Astrocyte of the hippocampus (primary cell): ENCODE data around the gene NFE2L2.
"Not testable (repeated sequence)": the region's sequence is repeated elsewhere in the genome, so short reads cannot be mapped to it uniquely, and the experiment has no call there.

ENCODE experiments used
- DNase-seq: peaks from one replicate; pipeline ENCODE4 v3.0.0; 2011; ENCODE audit warnings: low read depth, low spot score

Gene NFE2L2

GRCh38 chr2:177257471-177257870, 7.1 kb downstream of the NFE2L2 start:
- DNase-seq: no peak

DNA sequence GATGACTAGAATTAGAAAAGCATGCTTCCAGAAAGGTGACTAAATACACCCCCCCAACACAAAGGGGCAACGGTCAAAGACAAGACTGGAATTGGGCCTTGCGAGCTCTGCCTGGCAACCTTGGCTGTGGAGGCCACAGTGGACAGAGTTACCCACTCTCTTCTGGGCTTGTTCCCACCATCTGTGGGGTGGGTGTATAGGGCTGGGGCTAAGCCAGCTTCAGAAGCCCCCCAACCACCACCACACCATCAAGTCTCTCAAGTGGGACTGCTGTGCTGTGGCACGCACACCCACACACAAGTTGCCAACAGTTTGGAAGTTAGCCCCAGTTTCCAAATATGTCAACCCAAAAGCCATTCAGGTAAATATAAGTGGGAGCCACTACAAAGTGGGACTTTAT, 7.8 kb downstream of the NFE2L2 start:
- DNase-seq: no peak

GRCh38 chr2:177256026-177256425, 8.5 kb downstream of the NFE2L2 start:
- no peak for DNase-seq

GRCh38 chr2:177255227-177255601, 9.3 kb downstream of the NFE2L2 start:
- DNase-seq: no peak

- DNase-seq: no peak
Measured at GRCh38 chr2:177254433-177255226, 9.9 kb downstream of the NFE2L2 start.

DNA sequence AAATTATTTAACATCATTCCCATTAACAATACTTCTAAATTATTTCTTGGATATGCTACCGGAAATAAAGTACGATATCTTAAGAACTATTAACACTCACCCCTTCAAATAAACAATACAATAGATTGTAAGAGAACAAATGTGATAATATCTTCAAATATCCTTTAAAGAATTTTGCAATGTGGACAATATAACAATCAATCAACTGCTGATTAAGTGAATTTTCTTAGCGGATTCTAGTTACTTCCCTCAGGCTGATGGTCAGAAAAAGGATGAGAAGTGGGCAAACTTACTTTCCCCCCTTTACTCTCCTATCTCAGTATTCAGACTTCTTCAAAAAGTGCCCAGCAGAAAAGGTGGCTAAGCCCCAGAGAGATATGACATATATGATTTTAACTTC, 10.8 kb downstream of the NFE2L2 start:
- DNase-seq: no peak

- no peak for DNase-seq
Measured at GRCh38 chr2:177252808-177253531, 11.6 kb downstream of the NFE2L2 start.

- no peak for DNase-seq
Measured at GRCh38 chr2:177251165-177251542, 13.4 kb downstream of the NFE2L2 start.

GRCh38 chr2:177250461-177250860, 14.1 kb downstream of the NFE2L2 start:
- DNase-seq: no peak

DNA sequence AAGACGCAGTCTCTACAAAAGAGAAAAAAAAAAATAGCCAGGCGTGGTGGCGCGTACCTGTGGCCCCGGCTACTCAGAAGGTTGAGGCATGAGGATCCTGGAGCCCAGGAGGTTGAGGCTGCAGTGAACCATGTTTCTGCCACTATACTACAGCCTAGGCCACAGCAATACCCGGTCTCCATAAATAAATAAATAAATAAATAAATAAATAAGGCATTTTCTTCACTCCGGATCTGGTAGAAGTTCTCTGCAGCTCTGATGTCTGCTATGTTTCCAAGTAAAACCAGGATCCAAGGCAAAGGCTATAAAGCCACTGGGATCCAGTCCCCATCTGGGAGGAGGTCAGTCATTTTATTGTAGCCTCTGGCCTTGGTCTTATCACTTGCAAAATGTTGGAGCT, 15.5 kb downstream of the NFE2L2 start:
- DNase-seq: no peak

GRCh38 chr2:177247693-177248262, 16.7 kb downstream of the NFE2L2 start:
- no peak for DNase-seq

DNA sequence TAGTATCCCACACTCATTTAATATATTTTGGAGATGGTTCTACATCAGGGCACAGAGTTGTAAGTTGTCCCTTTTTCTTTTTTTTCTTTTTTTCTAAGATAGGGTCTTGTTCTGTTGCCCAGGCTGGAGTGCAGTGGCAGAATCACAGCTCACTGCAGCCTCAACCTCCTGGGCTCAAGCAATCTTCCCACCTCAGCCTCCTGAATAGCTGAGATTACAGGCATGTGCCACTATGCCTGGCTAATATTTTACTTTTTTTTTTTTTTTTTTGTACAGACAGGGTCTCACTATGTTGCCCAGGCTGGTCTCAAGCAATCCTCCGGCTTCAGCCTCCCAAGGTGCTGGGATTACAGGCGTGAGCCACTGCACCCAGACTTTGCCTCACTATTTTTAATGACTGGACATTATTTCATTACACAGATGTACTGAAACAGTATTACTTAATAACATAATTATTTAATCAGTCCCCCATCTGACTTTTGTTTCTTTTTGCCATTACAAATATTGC, 17.9 kb downstream of the NFE2L2 start:
- not testable (repeated sequence) for DNase-seq

DNA sequence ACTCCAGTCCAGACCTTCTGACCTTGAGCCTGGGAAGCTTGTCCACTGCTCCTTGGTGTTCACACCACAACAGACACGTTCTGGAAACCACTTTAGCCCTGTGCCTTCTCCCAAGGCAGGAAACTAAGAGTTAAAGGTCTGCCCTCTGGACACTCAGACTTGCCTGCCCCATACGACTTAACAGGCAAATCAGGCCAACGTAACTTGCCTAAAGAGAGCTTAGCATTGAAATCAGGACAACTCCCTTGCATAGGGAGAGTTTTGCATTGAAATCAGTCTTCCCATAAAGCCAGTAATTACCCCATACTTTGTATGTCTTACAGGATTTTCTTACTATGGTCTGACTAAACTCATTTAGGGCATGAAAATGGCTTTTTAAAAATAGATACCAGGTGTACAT, 18.5 kb downstream of the NFE2L2 start:
- no peak for DNase-seq

GRCh38 chr2:177245010-177245422, 19.5 kb downstream of the NFE2L2 start:
- peak; percentile 89 for DNase-seq

- DNase-seq: no peak
Measured at GRCh38 chr2:177244244-177244771, 20.2 kb downstream of the NFE2L2 start.

GRCh38 chr2:177243476-177243875, 21.1 kb downstream of the NFE2L2 start:
- no peak for DNase-seq

DNA sequence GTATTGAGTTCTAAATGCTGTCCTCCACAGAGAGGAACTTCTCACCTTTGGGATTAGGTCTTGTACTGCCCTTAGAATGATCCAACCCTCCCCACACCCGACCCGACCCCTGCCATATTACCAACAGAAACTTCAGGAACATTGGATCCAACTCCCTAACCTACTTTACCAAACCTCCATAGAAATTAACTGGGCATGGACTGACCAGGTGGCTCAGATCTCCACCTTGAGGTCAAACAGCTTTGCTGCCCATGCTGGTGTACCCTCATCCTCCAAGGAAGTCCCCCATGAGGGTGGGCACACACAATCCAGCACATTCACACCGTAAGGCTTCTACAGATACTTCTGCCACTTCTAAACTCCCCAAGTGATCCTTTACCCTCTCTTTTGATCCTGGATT, 21.5 kb downstream of the NFE2L2 start:
- DNase-seq: no peak

GRCh38 chr2:177242121-177242987, 22.2 kb downstream of the NFE2L2 start:
- peak; percentile 92 for DNase-seq

DNA sequence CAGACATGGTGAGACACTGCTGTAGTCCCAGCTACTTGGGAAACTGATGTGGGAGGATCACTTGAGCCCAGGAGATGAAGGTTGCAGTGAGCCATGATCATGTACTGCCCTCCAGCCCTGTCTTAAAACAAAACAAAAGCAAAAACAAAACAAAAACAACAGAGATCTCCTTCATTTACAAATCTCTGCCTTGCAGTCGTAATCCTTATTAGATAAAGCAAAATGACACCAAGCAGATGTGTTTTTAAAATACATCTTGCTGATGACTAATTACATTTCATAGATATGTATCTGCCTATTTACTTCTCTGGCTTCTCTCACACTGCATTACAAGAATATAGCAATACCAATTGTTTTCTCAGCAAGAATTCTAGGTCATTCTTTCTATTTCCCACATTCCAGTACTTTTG, 22.8 kb downstream of the NFE2L2 start:
- DNase-seq: no peak

GRCh38 chr2:177239932-177240630, 24.4 kb downstream of the NFE2L2 start:
- no peak for DNase-seq

- no peak for DNase-seq
Measured at GRCh38 chr2:177239053-177239452, 25.5 kb downstream of the NFE2L2 start.
